Measurements from ENCODE around the gene CCL22.

DNA sequence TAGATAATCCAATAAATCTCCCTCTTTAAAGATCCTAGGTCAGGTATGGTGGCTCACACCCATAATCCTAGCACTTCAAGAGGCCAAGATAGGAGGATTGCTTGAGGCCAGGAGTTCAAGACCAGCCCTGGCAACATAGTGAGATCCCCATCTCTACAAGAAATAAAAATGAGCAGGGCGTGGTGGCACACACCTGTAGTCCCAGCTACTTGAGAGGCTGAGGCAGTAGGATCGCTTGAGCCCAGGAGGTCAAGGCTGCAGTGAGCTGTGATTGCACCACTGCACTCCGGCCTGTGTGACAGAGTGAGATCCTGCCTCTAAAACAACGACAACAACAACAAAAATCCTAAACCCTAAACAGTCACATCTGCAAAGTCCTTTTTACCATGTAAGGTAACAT, 2.0 kb upstream of the CCL22 start:
- TF ChIP-seq, protein P1, sequence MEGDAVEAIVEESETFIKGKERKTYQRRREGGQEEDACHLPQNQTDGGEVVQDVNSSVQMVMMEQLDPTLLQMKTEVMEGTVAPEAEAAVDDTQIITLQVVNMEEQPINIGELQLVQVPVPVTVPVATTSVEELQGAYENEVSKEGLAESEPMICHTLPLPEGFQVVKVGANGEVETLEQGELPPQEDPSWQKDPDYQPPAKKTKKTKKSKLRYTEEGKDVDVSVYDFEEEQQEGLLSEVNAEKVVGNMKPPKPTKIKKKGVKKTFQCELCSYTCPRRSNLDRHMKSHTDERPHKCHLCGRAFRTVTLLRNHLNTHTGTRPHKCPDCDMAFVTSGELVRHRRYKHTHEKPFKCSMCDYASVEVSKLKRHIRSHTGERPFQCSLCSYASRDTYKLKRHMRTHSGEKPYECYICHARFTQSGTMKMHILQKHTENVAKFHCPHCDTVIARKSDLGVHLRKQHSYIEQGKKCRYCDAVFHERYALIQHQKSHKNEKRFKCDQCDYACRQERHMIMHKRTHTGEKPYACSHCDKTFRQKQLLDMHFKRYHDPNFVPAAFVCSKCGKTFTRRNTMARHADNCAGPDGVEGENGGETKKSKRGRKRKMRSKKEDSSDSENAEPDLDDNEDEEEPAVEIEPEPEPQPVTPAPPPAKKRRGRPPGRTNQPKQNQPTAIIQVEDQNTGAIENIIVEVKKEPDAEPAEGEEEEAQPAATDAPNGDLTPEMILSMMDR (IDR thresholded peaks at IDR 0.05; ENCODE audit: low read depth, low read length) = no peak
- no peak for TF ChIP-seq EZH2phosphoT487 (IDR thresholded peaks at IDR 0.05; ENCODE audit: low read depth)
